Spleen (tissue), 11 donors: ENCODE measurements around the gene CALCOCO1. TPM values are rescaled to one million over a fixed set of nuclear protein-coding genes. Genes with fewer than 3 reads are reported as not detected.

Experiments used
- DNase-seq: peaks from one replicate; pipeline ENCODE4 v3.0.0-alpha.2; 2020
- H3K27ac ChIP-seq, 8 donors: fragments of 200-600 bp; sonication (generic) in 7 of 8; 1 replicate in 4 of 8; 2 replicates in 4 of 8; pipeline versions ENCODE4 v1.5.0 to v1.8.0; 2016 to 2021; ENCODE audit warnings: inconsistent platforms in 4 of 8, mild to moderate bottlenecking in 4 of 8, moderate library complexity in 1 of 8
- H3K27me3 ChIP-seq, 7 donors: fragments of 200-600 bp; sonication (generic) in 6 of 7; replicated peaks in 1 of 7; 1 replicate in 4 of 7; 2 replicates in 3 of 7; pipeline versions ENCODE4 v1.5.0 to v1.8.0; 2016 to 2021; ENCODE audit warnings: inconsistent platforms in 3 of 7, mild to moderate bottlenecking in 1 of 7
- H3K36me3 ChIP-seq, 6 donors: fragments of 200-600 bp; sonication (generic) in 5 of 6; 1 replicate in 4 of 6; 2 replicates in 2 of 6; pipeline versions ENCODE4 v1.5.0 to v1.8.0; 2016 to 2021; ENCODE audit warnings: inconsistent platforms in 2 of 6
- H3K4me1 ChIP-seq, 6 donors: fragments of 200-600 bp; sonication (generic) in 5 of 6; 1 replicate in 3 of 6; 2 replicates in 3 of 6; pipeline versions ENCODE4 v1.5.0 to v1.8.0; 2016 to 2021; ENCODE audit warnings: inconsistent platforms in 3 of 6
- H3K4me3 ChIP-seq, 8 donors: fragments of 200-600 bp; sonication (generic) in 7 of 8; 1 replicate in 4 of 8; 2 replicates in 4 of 8; pipeline versions ENCODE4 v1.5.0 to v1.8.0; 2016 to 2021; ENCODE audit warnings: inconsistent platforms in 4 of 8, mild to moderate bottlenecking in 4 of 8, moderate library complexity in 2 of 8
- H3K9me3 ChIP-seq, 8 donors: fragments of 200-600 bp; sonication (generic) in 7 of 8; 1 replicate in 4 of 8; 2 replicates in 4 of 8; pipeline versions ENCODE4 v1.5.0 to v1.8.0; 2016 to 2021; ENCODE audit warnings: inconsistent platforms in 4 of 8
- CTCF ChIP-seq, 11 experiments: fragments of 200-600 bp in 7 of 11; fragments of 450-650 bp in 4 of 11; sonication (generic) in 4 of 11; IDR thresholded peaks in 8 of 11; conservative IDR thresholded peaks in 3 of 11; 1 replicate in 7 of 11; 2 replicates in 4 of 11; pipeline versions ENCODE4 v1.4.0 to v1.8.0; 2016 to 2021; ENCODE audit warnings: antibody characterized with exemption in 11 of 11, inconsistent platforms in 4 of 11, mild to moderate bottlenecking in 1 of 11
- POLR2A ChIP-seq, 3 donors: fragments of 450-650 bp; IDR thresholded peaks; one replicate each; pipeline ENCODE4 v1.5.1; 2017; ENCODE audit warnings: antibody characterized with exemption in 3 of 3, mild to moderate bottlenecking in 1 of 3
- POLR2AphosphoS5 ChIP-seq, 3 donors: sonication (generic); formaldehyde crosslinking; IDR thresholded peaks; one replicate each; pipeline ENCODE4 v1.5.1; 2017; ENCODE audit warnings: antibody characterized with exemption in 3 of 3
- WGBS, 5 donors: extraction: QIAGEN DNeasy Blood & Tissue Kit in 3 of 5; methylation state at CpG; one replicate each; pipeline versions ENCODE4 v1.1.5 to v1.1.7; 2013 to 2018; 5-methylcytosine and 5-hydroxymethylcytosine counted together
- intact Hi-C: fragments of 100-400 bp; cut with DNase I; formaldehyde crosslinking; loops from one replicate; pipeline ENCODE4 v1.15.0; 2023; ENCODE audit warnings: low total_unique reads
- polyA plus RNA-seq, 3 donors: library from polyadenylated mRNA; stranded (reverse); fragments of 200-250 nt; gene quantifications; one replicate each; pipeline ENCODE4 v1.2.1, GENCODE V29; 2013
- total RNA-seq, 7 donors: library from RNA; depleted of rRNA in 3 of 7; stranded (reverse); fragments of >200 nt in 3 of 7; fragmentation: NEBNext Ultra II Directional in 4 of 7; extraction: Animal tissue kit (Norgen Biotek cat#: 25700) in 4 of 7; gene quantifications; one replicate each; pipeline versions ENCODE4 v1.1.0 to v1.2.1, GENCODE V29; 2016 to 2021
- donor health status: healthy with polysubstance abuse.
- donor health status: DM: no; HTN: no; CAD: no; lungs with moderate emphysema.
- donor health status: DM: no; HTN: no; CAD: no.
- donor health status: Bipolar disorder and iron deficiency.
- donor health status: healthy.
- donor health status: DM: no; HTN: no; CAD: no.
- donor health status: DM: yes; HTN: yes; CAD: no.

Gene CALCOCO1
- total and polyA plus RNA-seq, 10 donors: 31.0 to 186 (median 120) TPM

GRCh38 chr12:53664936-53665335, 62.3 kb downstream of the CALCOCO1 start:
- no peak overlapping the region for H3K4me3 ChIP-seq
- H3K4me1 ChIP-seq: peaks cover 0 to under 1% (median 0%) of the 10 kb centered on the region in 6 donors
- no peak overlapping the region for H3K27ac ChIP-seq
- peaks cover 4 to 92% (median 73%) of the 10 kb centered on the region in 6 donors for H3K36me3 ChIP-seq
- intact Hi-C loops: no loop called here
- WGBS, 5 donors: 93 to 94% (median 93%) methylated on average over 7 of the region's 7 CpGs
- no peaks in the 10 kb centered on the region for H3K9me3 ChIP-seq
- no peak for TF ChIP-seq POLR2A (IDR thresholded peaks at IDR 0.05)
- TF ChIP-seq CTCF (IDR thresholded peaks at IDR 0.05 in 8 of 11, conservative IDR thresholded peaks at IDR 0.05 in 3 of 11): no peak
- TF ChIP-seq POLR2AphosphoS5 (IDR thresholded peaks at IDR 0.05): no peak
- no peak for DNase-seq
- no peaks in the 10 kb centered on the region for H3K27me3 ChIP-seq

GRCh38 chr12:53664191-53664590, 63.1 kb downstream of the CALCOCO1 start:
- Histone ChIP-seq H3K27me3 (no peaks in the 10 kb centered on the region), H3K36me3 (peaks cover 4 to 85% (median 66%) of the 10 kb centered on the region in 6 donors), H3K4me1 (no peaks in the 10 kb centered on the region), H3K4me3 (no peak overlapping the region), H3K27ac (no peak overlapping the region), H3K9me3 (no peaks in the 10 kb centered on the region)
- no peak for DNase-seq
- intact Hi-C loops: no loop called here
- 77 to 96% (median 87%) methylated on average over 5 of the region's 5 CpGs for WGBS, 5 donors
- no peak for TF ChIP-seq CTCF (IDR thresholded peaks at IDR 0.05 in 8 of 11, conservative IDR thresholded peaks at IDR 0.05 in 3 of 11)
- TF ChIP-seq POLR2AphosphoS5 (IDR thresholded peaks at IDR 0.05): no peak
- no peak for TF ChIP-seq POLR2A (IDR thresholded peaks at IDR 0.05)

- H3K4me3 ChIP-seq: no peak overlapping the region
- intact Hi-C loops: no loop called here
- DNase-seq: no peak
- no peaks in the 10 kb centered on the region for H3K4me1 ChIP-seq
- H3K27me3 ChIP-seq: no peaks in the 10 kb centered on the region
- no peaks in the 10 kb centered on the region for H3K9me3 ChIP-seq
- WGBS, 5 donors: 89 to 95% (median 91%) methylated on average over 5 of the region's 5 CpGs
- peaks cover 4 to 43% (median 24%) of the 10 kb centered on the region in 6 donors for H3K36me3 ChIP-seq
- H3K27ac ChIP-seq: no peak overlapping the region
- no peak for TF ChIP-seq CTCF (IDR thresholded peaks at IDR 0.05 in 8 of 11, conservative IDR thresholded peaks at IDR 0.05 in 3 of 11)
- TF ChIP-seq POLR2A (IDR thresholded peaks at IDR 0.05): no peak
- TF ChIP-seq POLR2AphosphoS5 (IDR thresholded peaks at IDR 0.05): no peak
Observed at GRCh38 chr12:53660041-53660440, 67.2 kb downstream of the CALCOCO1 start.

- no peak for DNase-seq
- 54 to 87% (median 79%) methylated on average over 2 of the region's 2 CpGs for WGBS, 5 donors
- H3K9me3 ChIP-seq: no peaks in the 10 kb centered on the region
- no peaks in the 10 kb centered on the region for H3K4me1 ChIP-seq
- TF ChIP-seq CTCF (IDR thresholded peaks at IDR 0.05 in 8 of 11, conservative IDR thresholded peaks at IDR 0.05 in 3 of 11): no peak
- TF ChIP-seq POLR2A (IDR thresholded peaks at IDR 0.05): no peak
- no peak for TF ChIP-seq POLR2AphosphoS5 (IDR thresholded peaks at IDR 0.05)
- H3K36me3 ChIP-seq: peaks cover 4 to 38% (median 20%) of the 10 kb centered on the region in 6 donors
- H3K4me3 ChIP-seq: no peak overlapping the region
- intact Hi-C loops: no loop called here
- H3K27me3 ChIP-seq: no peaks in the 10 kb centered on the region
- H3K27ac ChIP-seq: peak overlapping the region in 1 of 8 donors; percentile 26
Observed at GRCh38 chr12:53659571-53659981, 67.7 kb downstream of the CALCOCO1 start.
